H1 (cell line): ENCODE measurements around the gene SIRT7. TPM values are rescaled to one million over a fixed set of nuclear protein-coding genes. Genes with fewer than 3 reads are reported as not detected.

Experiments
- CTCF ChIA-PET: fragments of 300-600 bp; sonication (Branson Sonifier 250); formaldehyde crosslinking; loops from one replicate; lab custom pipeline; 2021; ENCODE audit not compliant: partially characterized antibody; lab: Charles Lee
- POLR2A ChIA-PET: fragments of 300-600 bp; sonication (Branson Sonifier 250); formaldehyde crosslinking; loops from one replicate; lab custom pipeline; 2021; ENCODE audit warnings: inconsistent platforms; ENCODE audit not compliant: partially characterized antibody; lab: Charles Lee
- DNase-seq, 2 experiments: peaks; one replicate each; pipeline versions ENCODE4 v3.0.0 to v3.0.0-alpha.2; 2010 to 2022; ENCODE audit warnings: low spot score in 2 of 2, low read depth in 1 of 2, mixed read lengths in 1 of 2
- FAIRE-seq: peaks from 2 replicates; lab custom pipeline; 2011; peaks lifted over from hg19 to GRCh38; lab: Jason Lieb, UNC
- H2AFZ ChIP-seq: 2 replicates; pipeline ENCODE4 v1.8.1; 2012; ENCODE audit warnings: low read length, inconsistent platforms
- H2AK5ac ChIP-seq: 2 replicates; pipeline ENCODE4 v1.6.1; 2013; ENCODE audit warnings: low read depth, low read length
- H2BK120ac ChIP-seq: replicated peaks from 2 replicates; pipeline ENCODE3; 2013; ENCODE audit warnings: low read depth, low read length, inconsistent platforms
- H2BK12ac ChIP-seq: 2 replicates; pipeline ENCODE4 v1.6.1; 2013; ENCODE audit warnings: low read depth, low read length
- H2BK15ac ChIP-seq: 2 replicates; pipeline ENCODE4 v1.6.1; 2013; ENCODE audit warnings: low read length
- H2BK20ac ChIP-seq: 2 replicates; pipeline ENCODE4 v1.6.1; 2013; ENCODE audit warnings: low read length
- H2BK5ac ChIP-seq: 2 replicates; pipeline ENCODE4 v1.6.1; 2013; ENCODE audit warnings: low read depth, low read length
- H3K14ac ChIP-seq: 2 replicates; pipeline ENCODE4 v1.6.1; 2013; ENCODE audit warnings: inconsistent platforms; ENCODE audit not compliant: insufficient read length
- H3K18ac ChIP-seq: 2 replicates; pipeline ENCODE4 v1.6.1; 2013; ENCODE audit warnings: low read length; ENCODE audit errors: extremely low read depth
- H3K23ac ChIP-seq: 2 replicates; pipeline ENCODE4 v1.6.1; 2013; ENCODE audit warnings: inconsistent platforms; ENCODE audit not compliant: insufficient read length
- H3K23me2 ChIP-seq: 2 replicates; pipeline ENCODE4 v1.6.1; 2013; ENCODE audit warnings: low read depth, low read length
- H3K27ac ChIP-seq: 2 replicates; pipeline ENCODE4 v1.6.1; 2011; ENCODE audit warnings: low read depth, low read length, inconsistent platforms
- H3K27me3 ChIP-seq, 4 experiments: replicated peaks in 1 of 4; 1 replicate in 1 of 4; 2 replicates in 3 of 4; pipeline versions ENCODE4 v1.6.1 to v1.8.1; 2011 to 2013; ENCODE audit warnings: low read length in 3 of 4, mild to moderate bottlenecking in 3 of 4, inconsistent platforms in 2 of 4, mixed read lengths in 2 of 4, moderate library complexity in 1 of 4; ENCODE audit not compliant: control insufficient read depth in 3 of 4, insufficient read depth in 3 of 4; ENCODE audit errors: extremely low read depth in 1 of 4
- H3K36me3 ChIP-seq, 4 experiments: 2 replicates each; pipeline versions ENCODE4 v1.6.1 to v1.8.1; 2011 to 2013; ENCODE audit warnings: mild to moderate bottlenecking in 4 of 4, low read length in 3 of 4, moderate library complexity in 2 of 4, control low read depth in 1 of 4, inconsistent platforms in 1 of 4; ENCODE audit not compliant: insufficient read depth in 4 of 4, control insufficient read depth in 2 of 4
- H3K4ac ChIP-seq: replicated peaks from 2 replicates; pipeline ENCODE3; 2013; ENCODE audit warnings: low read length, low read depth, mixed read lengths, inconsistent platforms; ENCODE audit not compliant: insufficient read length
- H3K4me1 ChIP-seq, 4 experiments: replicated peaks in 1 of 4; 1 replicate in 1 of 4; 2 replicates in 3 of 4; pipeline versions ENCODE4 v1.6.1 to v1.8.1; 2011 to 2013; ENCODE audit warnings: low read length in 3 of 4, inconsistent platforms in 2 of 4, mixed read lengths in 1 of 4; ENCODE audit not compliant: insufficient read depth in 4 of 4, control insufficient read depth in 3 of 4
- H3K4me2 ChIP-seq, 2 experiments: 2 replicates each; pipeline versions ENCODE4 v1.6.1 to v1.8.1; 2011 to 2013; ENCODE audit warnings: low read depth in 2 of 2, low read length in 2 of 2, control low read depth in 1 of 2, inconsistent platforms in 1 of 2, mild to moderate bottlenecking in 1 of 2; ENCODE audit not compliant: insufficient read depth in 1 of 2
- H3K4me3 ChIP-seq, 4 experiments: fragments of 200-600, 300-600 bp in 1 of 4; sonication (generic), shearing (Covaris generic), sonication (Bioruptor Twin) in 1 of 4; 2 replicates each; pipeline versions ENCODE4 v1.5.1 to v1.8.1; 2011 to 2016; ENCODE audit warnings: low read length in 4 of 4, low read depth in 3 of 4, control low read depth in 2 of 4, inconsistent platforms in 2 of 4, mild to moderate bottlenecking in 2 of 4, mixed read lengths in 1 of 4, moderate library complexity in 1 of 4; ENCODE audit not compliant: insufficient read depth in 2 of 4; ENCODE audit errors: extremely low read depth in 1 of 4
- H3K56ac ChIP-seq: replicated peaks from 2 replicates; pipeline ENCODE3; 2013; ENCODE audit warnings: low read depth, mild to moderate bottlenecking, mixed read lengths, low read length, inconsistent platforms; ENCODE audit not compliant: insufficient read length
- H3K79me1 ChIP-seq: 2 replicates; pipeline ENCODE4 v1.6.1; 2013; ENCODE audit warnings: low read depth, low read length, control low read depth
- H3K79me2 ChIP-seq, 2 experiments: 2 replicates each; pipeline versions ENCODE4 v1.6.1 to v1.8.1; 2012 to 2013; ENCODE audit warnings: low read length in 2 of 2, mild to moderate bottlenecking in 2 of 2, inconsistent platforms in 1 of 2; ENCODE audit not compliant: insufficient read depth in 2 of 2, control insufficient read depth in 1 of 2
- H3K9ac ChIP-seq, 4 experiments: replicated peaks in 1 of 4; 1 replicate in 1 of 4; 2 replicates in 3 of 4; pipeline versions ENCODE4 v1.6.1 to v1.8.1; 2011 to 2013; ENCODE audit warnings: low read depth in 3 of 4, low read length in 3 of 4, control low read depth in 2 of 4, mild to moderate bottlenecking in 2 of 4, moderate library complexity in 2 of 4, inconsistent platforms in 1 of 4; ENCODE audit errors: extremely low read depth in 1 of 4
- H3K9me3 ChIP-seq, 2 experiments: 2 replicates each; pipeline versions ENCODE4 v1.6.1 to v1.8.1; 2012 to 2013; ENCODE audit warnings: mild to moderate bottlenecking in 2 of 2, moderate library complexity in 2 of 2, control low read depth in 1 of 2, inconsistent platforms in 1 of 2, low read depth in 1 of 2, low read length in 1 of 2, mixed read lengths in 1 of 2; ENCODE audit not compliant: insufficient read depth in 2 of 2
- H4K20me1 ChIP-seq, 2 experiments: replicated peaks in 1 of 2; 2 replicates each; pipeline versions ENCODE3 to v1.8.1; 2011 to 2013; ENCODE audit warnings: inconsistent platforms in 2 of 2, low read length in 2 of 2, mild to moderate bottlenecking in 1 of 2; ENCODE audit not compliant: insufficient read depth in 2 of 2, control insufficient read depth in 1 of 2
- H4K5ac ChIP-seq: 2 replicates; pipeline ENCODE4 v1.6.1; 2013; ENCODE audit warnings: low read length, low read depth, mixed read lengths, inconsistent platforms; ENCODE audit not compliant: insufficient read length
- H4K8ac ChIP-seq: 2 replicates; pipeline ENCODE4 v1.8.0; 2013; ENCODE audit warnings: mild to moderate bottlenecking, moderate library complexity, low read length, inconsistent platforms; ENCODE audit not compliant: insufficient read depth; ENCODE audit errors: extremely low read depth
- H4K91ac ChIP-seq: replicated peaks from 2 replicates; pipeline ENCODE3; 2013; ENCODE audit warnings: low read length, mixed read lengths, inconsistent platforms; ENCODE audit not compliant: insufficient read length
- KDM4A ChIP-seq: IDR thresholded peaks from one replicate; pipeline ENCODE4 v1.7.1; 2012; ENCODE audit warnings: low read depth, mild to moderate bottlenecking, moderate library complexity, low read length, inconsistent platforms; ENCODE audit not compliant: severe bottlenecking
- POU5F1 ChIP-seq: IDR thresholded peaks from 2 replicates; pipeline ENCODE4 v1.6.1; 2011; ENCODE audit warnings: low read depth, mild to moderate bottlenecking, low read length, moderate library complexity
- SIRT6 ChIP-seq: IDR thresholded peaks from one replicate; pipeline ENCODE4 v1.7.1; 2012; ENCODE audit warnings: low read length, inconsistent platforms
- WGBS, 2 experiments: shearing (Covaris generic) in 1 of 2; methylation state at CpG; one replicate each; pipeline versions ENCODE4 v1.1.6 to v1.1.7; 2013 to 2015; ENCODE audit warnings: low lambda C conversion rate in 2 of 2, mixed read lengths in 2 of 2, inconsistent platforms in 1 of 2, low coverage in 1 of 2, missing lambda C conversion rate in 1 of 2; ENCODE audit not compliant: insufficient replicate concordance in 2 of 2, insufficient coverage in 1 of 2, insufficient read length in 1 of 2; ENCODE audit errors: extremely low coverage in 1 of 2, missing lambda C conversion rate in 1 of 2; 5-methylcytosine and 5-hydroxymethylcytosine counted together
- polyA plus RNA-seq, 7 experiments: library from polyadenylated mRNA; depleted of rRNA in 3 of 7; stranded (reverse) in 5 of 7; unstranded in 2 of 7; fragments of >200 nt in 5 of 7; fragments of 200-250 nt in 2 of 7; gene quantifications; 1 replicate in 5 of 7; 2 replicates in 1 of 7; 4 replicates in 1 of 7; pipeline versions ENCODE4 v1.2.1 to v1.2.3, GENCODE V29; 2011 to 2013; ENCODE audit warnings: missing spikeins in 2 of 7, mixed read lengths in 2 of 7
- total RNA-seq: library from RNA; stranded (reverse); fragmentation: NEBNext Ultra II Directional; extraction: Animal tissue kit (Norgen Biotek cat#: 25700); gene quantifications from 2 replicates; pipeline ENCODE4 v1.2.1, GENCODE V29; 2021

Gene SIRT7
- total and polyA plus RNA-seq, 2 of the 8 experiments (the other 6 are each of a cell fraction or from before 2014, with no cell fraction given): 5.8 to 16.6 TPM

- Histone ChIP-seq H2BK20ac (no peak overlapping the region), H3K36me3 (peaks cover 0 to 7% (median 0%) of the 10 kb centered on the region in 4 experiments; a peak in 1 of 8 replicates), H4K5ac (no peak overlapping the region), H3K79me1 (no peaks in the 10 kb centered on the region), H2BK12ac (no peak overlapping the region), H3K18ac (no peak overlapping the region), H2BK15ac (no peak overlapping the region), H3K4me1 (peaks cover 0 to 3% (median 1%) of the 10 kb centered on the region in 4 experiments; a peak in 2 of 7 replicates), H2AFZ (no peak overlapping the region), H3K27ac (no peak overlapping the region), H4K91ac (no peak overlapping the region), H3K23ac (no peak overlapping the region), H3K23me2 (peaks cover under 1% of the 10 kb centered on the region; the same call in 1 of the 2 replicates), H2BK120ac (no peak overlapping the region), H3K56ac (no peak overlapping the region), H2BK5ac (no peak overlapping the region), H2AK5ac (no peak overlapping the region), H4K20me1 (no peaks in the 10 kb centered on the region), H4K8ac (no peak overlapping the region), H3K9me3 (no peaks in the 10 kb centered on the region), H3K14ac (no peak overlapping the region), H3K4me2 (no peak overlapping the region), H3K9ac (no peak overlapping the region), H3K27me3 (peaks cover 25 to 47% (median 26%) of the 10 kb centered on the region in 4 experiments), H3K79me2 (no peaks in the 10 kb centered on the region), H3K4me3 (no peak overlapping the region), H3K4ac (no peak overlapping the region)
- FAIRE-seq (no peak), DNase-seq (no peak)
- ChIA-PET POLR2A (interaction anchor here (0.6 to 2.8 kb wide), 10 partner anchors 12 to 89 kb away, joined by 3 to 10 read pairs (median 3); partner anchors contain the start of genes ASPSCR1 and PYCR1), CTCF (interaction anchor here (1.0 to 1.6 kb wide), 6 partner anchors 14 to 85 kb away, joined by 3 to 7 read pairs (median 4); partner anchors contain the start of gene PYCR1)
- WGBS, 2 experiments: 90% methylated on average over 19 of the region's 26 CpGs; no CpG with 5 or more reads in 1 of the 2 experiments
- TF ChIP-seq SIRT6 (no peak), POU5F1 (no peak), KDM4A (no peak)
Measured at GRCh38 chr17:81955058-81955681, 37.2 kb upstream of the SIRT7 start.
